Activated naive CD4-positive, alpha-beta T cell treated with anti-CD3 and anti-CD28 coated beads, Interleukin-2, amount 50 U/mL, for 72 hours (primary cell): ENCODE data around the gene DOLPP1. TPM values are rescaled to one million over a fixed set of nuclear protein-coding genes. Genes with fewer than 3 reads are reported as not detected.
A peak's percentile ranks its signal among the peaks of the same experiment; 100 is the strongest.
"Not testable (repeated sequence)": the region's sequence is repeated elsewhere in the genome, so short reads cannot be mapped to it uniquely, and the experiment has no call there.

Source experiments
- ATAC-seq, 2 donors: fragments of 150-1000 bp; cut with Tn5 transposase; 2 replicates each; pipeline ENCODE4 v1.10.0; 2021; ENCODE audit warnings: mild to moderate bottlenecking in 2 of 2, moderate library complexity in 2 of 2
- DNase-seq, 2 donors: peaks; one replicate each; pipeline ENCODE4 v3.0.0; 2021 to 2022; ENCODE audit warnings: low spot score in 2 of 2
- H3K27ac Mint-ChIP-seq, 2 donors: one replicate each; pipeline ENCODE4 v1.8.0; 2022; ENCODE audit warnings: mild to moderate bottlenecking in 2 of 2, mixed read lengths in 2 of 2
- H3K36me3 Mint-ChIP-seq, 2 donors: one replicate each; pipeline ENCODE4 v1.8.0; 2022; ENCODE audit warnings: mixed read lengths in 2 of 2
- H3K9me3 Mint-ChIP-seq, 2 donors: one replicate each; pipeline ENCODE4 v1.8.0; 2022; ENCODE audit warnings: mixed read lengths in 2 of 2
- total RNA-seq, 2 donors: library from RNA; stranded (reverse); gene quantifications; one replicate each; pipeline ENCODE4 v1.2.3, GENCODE V29; 2022

DOLPP1 gene
- total RNA-seq, 2 donors from 2014 or later, result 11.6 to 36.1 TPM

DNA sequence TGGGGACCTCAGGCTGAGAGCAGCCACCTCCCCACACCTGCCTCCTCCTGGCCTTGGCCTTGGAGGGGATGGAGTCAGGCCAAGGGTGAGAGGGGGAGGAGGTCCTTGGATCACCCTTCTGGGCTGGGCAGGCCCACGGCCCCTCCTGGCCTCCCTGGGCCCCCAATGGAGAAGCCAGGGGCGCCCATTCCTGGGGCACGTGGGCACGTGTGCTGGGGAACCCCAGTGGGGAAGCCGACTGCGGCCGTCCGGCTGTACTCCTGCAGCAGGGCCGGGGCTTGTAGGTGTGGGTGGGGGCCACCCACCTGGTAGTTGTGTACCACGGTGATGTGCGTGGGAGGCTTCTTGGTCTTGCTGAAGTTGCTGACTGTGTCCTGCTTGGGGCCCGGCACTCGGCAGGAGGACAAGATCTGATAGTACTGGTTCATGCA is 21.2 kb downstream of the DOLPP1 start:
- DNase-seq, result no peak
- H3K27ac Mint-ChIP-seq, result peak overlapping the region in 1 of 2 donors; percentile 53
- H3K36me3 Mint-ChIP-seq, result no peaks in the 10 kb centered on the region
- ATAC-seq, result no peak
- no peaks in the 10 kb centered on the region for H3K9me3 Mint-ChIP-seq

DNA sequence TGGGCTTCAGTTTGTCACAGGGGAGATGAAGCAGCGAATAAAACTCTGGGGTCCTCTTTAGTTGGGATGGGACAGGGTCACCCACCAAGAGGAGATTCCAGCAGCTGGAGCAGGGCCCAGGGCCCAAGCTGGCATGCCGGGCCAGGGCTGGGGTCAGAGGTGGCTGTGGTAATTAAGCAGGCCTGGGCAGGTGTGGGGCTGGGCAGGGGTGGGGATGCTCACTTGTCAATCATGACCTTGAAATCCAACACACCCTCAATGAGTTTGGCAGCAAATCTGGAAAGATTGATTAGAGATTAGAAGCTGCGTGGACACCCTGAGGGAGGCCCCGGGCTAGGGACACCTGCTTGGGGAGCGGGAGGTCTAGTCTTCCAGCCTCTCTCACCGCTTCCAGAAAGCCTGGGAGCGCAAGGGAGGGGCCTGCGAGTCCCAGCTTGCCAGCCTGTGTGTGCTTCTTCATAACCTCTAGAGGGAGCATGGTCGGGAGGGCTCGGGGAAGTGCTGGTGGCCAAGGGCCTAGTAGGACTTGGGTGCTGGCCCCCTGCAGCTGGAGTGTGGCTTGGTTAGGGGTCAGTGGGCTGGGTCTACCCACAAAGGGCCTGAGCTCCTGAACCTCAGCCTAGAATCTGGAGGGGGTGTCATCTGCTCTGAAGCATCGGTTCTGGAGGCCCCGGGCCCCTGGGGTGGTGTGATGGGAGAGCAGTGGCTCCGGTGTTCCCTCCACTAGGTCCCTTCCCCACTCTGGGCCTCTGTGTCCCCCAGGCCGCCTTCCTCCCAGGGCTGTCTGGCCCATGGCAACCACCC is 22.1 kb downstream of the DOLPP1 start:
- H3K27ac Mint-ChIP-seq, result peak overlapping the region; percentile 53 to 55
- no peaks in the 10 kb centered on the region for H3K9me3 Mint-ChIP-seq
- DNase-seq (no peak), ATAC-seq (peak in 1 of 2 donors; percentile 66)
- H3K36me3 Mint-ChIP-seq, result no peaks in the 10 kb centered on the region

DNA sequence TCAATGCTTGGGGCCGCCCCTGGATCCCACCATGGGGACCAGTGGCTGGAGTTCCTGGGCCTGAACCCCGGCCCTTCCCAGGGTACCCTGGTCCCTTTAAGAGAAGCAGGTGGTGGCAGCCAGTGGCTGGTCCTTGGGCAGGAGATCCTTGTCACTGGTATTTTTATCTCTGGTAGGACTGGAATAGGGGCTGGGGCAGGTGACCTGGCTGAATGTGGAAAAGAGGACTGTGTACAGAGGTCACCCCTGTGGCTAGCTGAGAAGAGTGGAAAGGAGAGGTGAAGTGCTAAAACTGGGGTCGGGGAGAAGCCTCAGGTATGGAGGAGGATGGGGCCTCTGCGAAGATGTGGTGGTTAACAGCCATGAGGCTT is 22.7 kb downstream of the DOLPP1 start:
- H3K27ac Mint-ChIP-seq, result no peak overlapping the region
- no peak for ATAC-seq

DNA sequence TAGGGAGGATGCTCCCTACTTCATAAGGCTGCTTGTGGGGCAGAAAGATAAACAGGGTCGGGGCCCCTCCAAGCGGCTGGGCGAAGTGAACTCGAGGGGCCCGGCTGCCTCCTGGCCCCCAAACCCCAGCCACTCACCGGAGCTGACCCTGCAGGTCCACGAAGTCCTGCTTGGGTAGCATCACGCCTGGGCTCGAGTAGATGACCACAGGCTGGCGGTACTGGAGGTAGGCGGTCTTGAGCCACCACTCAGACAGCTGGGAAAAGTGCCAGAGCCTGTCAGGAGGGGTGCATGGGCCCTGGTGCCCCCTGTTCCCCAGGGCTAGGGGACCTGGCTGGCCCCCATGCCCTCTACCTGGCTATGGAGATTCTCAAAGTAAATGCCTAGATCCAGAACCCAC is 23.1 kb downstream of the DOLPP1 start:
- ATAC-seq, result no peak
- Mint-ChIP-seq H3K9me3 (no peaks in the 10 kb centered on the region), H3K27ac (no peak overlapping the region), H3K36me3 (no peaks in the 10 kb centered on the region)
- no peak for DNase-seq

More for the DNA sequence above, 22.7 kb downstream of the DOLPP1 start:
- no peak for DNase-seq
- Mint-ChIP-seq H3K9me3 (no peaks in the 10 kb centered on the region), H3K36me3 (no peaks in the 10 kb centered on the region)

DNA sequence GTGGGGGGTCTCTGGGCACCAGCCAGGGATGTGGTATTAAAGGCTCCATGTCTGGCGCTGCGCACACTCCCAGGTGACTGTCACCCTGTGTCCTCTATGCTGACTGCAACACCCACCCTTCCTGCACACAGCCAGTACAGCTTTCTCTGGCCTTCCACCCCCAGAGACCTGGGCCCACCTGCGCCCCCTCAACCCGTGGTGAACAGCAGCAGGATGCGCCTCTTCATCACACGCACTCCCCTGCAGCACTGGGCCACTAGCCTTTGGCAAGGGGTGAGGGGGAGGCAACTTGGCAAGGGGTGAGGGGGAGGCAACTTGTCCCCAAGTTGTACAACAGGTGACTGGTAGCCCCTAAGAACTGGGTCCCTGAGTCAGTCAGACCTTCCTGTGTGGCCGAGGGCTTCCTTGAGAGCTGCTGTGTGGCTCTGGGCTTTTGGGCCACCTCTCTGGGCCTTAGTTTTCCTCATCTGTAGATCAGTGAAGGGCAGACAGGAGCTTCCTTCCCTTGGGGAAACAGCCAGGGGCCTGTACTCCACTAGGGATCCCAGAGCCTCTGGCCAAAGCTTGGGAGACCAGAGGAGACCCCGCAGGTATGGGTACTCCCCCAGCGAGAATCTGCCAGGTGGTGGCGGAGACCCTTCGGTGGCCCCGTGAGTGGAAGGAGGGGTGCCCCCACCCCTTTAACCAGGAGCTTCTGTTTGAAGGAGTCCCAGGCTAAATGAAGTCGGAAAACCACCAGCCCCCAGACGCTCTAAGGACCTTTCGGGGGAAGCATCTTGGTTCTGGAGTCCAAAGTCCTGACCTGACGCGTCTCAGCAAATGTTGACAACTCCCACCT is 25.2 kb downstream of the DOLPP1 start:
- DNase-seq (no peak), ATAC-seq (no peak)
- no peaks in the 10 kb centered on the region for H3K36me3 Mint-ChIP-seq
- no peaks in the 10 kb centered on the region for H3K9me3 Mint-ChIP-seq
- no peak overlapping the region for H3K27ac Mint-ChIP-seq

DNA sequence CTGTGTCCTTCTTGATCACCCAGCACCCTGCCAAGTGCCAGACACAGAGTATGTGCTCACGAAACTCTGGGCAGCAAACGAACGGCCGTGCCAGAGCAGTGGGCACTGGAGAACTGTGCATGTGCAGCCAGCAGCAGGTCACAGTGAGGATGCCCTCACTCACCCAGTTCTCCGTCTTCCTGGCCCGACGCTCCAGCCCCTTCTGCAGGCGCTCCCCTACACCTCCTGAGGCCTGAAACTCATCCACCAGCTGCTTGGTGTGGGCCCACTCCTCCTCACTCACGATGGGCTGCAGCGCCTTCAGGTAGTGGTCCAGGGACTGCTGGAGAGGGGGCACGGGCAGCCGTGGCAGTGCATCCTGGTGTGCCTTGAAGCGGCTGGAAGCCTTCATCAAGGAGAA is 26.7 kb downstream of the DOLPP1 start:
- ATAC-seq (no peak), DNase-seq (no peak)
- no peaks in the 10 kb centered on the region for H3K9me3 Mint-ChIP-seq
- H3K27ac Mint-ChIP-seq, result peak overlapping the region in 1 of 2 donors; percentile 77
- H3K36me3 Mint-ChIP-seq, result peaks cover 0 to 9% of the 10 kb centered on the region in 2 donors

DNA sequence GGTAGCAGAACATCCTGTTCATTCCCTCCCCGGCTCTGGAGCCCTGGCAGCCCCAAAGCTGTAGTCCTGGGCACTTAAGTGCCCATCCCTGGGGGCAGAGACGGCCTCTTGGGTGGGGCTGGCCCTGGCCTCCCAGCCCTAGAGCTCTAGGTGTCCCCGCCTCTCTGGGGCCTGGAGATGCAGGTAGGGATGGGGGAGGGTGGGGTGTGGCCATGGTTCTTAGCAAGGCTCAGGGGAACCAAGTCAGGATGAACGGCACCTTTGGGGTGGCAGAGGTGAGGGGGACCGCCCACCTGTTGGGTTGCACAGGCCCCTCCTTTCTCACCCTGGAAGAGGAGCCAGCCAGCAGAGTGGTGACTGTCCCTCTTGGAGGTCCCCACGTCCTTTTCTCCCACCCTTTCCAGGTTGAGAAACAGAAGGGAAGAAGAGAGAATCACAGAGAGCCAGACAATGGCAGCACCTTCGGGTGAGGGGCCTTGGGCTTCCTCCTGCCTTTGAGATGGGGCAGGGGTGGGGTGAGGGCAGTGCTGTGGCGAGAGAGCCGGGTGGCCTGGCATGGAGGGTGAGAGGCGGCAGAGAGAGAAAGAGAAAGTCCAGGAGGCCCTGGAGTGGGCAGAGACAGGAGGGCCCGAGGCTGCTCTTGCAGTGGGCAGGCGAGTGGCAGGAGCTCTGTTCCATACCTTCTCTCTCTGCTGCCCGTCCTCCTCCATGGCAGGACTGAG is 27.3 kb downstream of the DOLPP1 start:
- Mint-ChIP-seq H3K36me3 (peaks cover 0 to 9% of the 10 kb centered on the region in 2 donors), H3K27ac (no peak overlapping the region), H3K9me3 (no peaks in the 10 kb centered on the region)
- DNase-seq (no peak), ATAC-seq (no peak)

DNA sequence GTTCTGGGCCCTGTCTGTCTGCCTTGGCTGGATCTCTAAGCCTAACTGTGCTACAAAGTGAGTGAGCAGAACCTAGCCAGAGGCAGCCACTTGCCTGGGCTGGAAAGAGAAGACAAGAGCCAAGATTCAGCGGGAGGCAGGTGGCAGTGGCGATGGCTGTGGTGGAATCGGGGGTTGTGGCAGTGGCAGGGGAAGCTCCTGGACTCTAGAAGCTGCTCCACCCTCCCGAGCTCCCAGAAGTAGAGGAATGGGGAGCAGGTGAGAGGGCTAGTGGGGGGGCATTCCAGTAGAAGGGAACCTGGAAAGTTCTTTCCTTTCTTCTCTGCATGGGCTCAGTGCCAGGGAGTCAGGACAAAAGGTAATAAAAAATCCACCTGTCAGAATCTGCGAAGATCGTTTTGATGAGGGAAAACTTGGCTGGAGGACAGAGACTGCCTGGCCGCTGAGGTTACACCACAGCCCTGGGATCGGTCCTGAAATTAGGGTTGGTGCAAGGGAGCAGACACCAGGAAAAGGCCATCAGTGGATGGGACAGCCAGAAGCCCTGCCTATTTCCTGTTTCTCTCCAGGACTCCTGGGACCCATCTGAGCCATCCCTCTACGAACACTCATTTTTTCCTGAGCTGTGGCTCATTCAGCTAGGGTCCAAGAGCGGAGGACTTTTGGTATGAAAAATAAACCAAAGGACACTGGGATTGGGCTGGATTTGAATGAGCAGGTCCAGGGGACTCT is 28.1 kb downstream of the DOLPP1 start:
- DNase-seq, result no peak
- H3K9me3 Mint-ChIP-seq, result no peaks in the 10 kb centered on the region
- peak overlapping the region in 1 of 2 donors; percentile 69 for H3K27ac Mint-ChIP-seq
- peaks cover 0 to 9% of the 10 kb centered on the region in 2 donors for H3K36me3 Mint-ChIP-seq
- no peak for ATAC-seq

DNA sequence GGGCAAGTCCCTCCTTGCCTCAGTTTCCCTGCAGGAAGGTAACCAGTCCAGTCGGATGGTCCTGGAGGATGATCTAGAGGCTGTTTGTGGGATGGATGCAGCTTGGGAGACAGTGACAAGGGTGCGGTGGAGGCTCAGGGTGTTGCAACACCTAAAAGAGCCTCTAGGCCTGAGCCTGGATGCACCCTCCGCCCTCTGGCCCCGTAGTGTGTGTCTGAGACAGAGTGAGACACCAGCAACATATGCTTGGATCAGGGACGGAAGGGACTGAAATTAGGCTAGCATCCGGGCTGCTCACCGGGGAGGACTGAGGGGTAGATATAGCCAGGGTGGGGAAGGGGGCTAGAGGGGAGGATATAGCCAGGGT is 28.6 kb downstream of the DOLPP1 start:
- ATAC-seq (no peak), DNase-seq (peak in 1 of 2 donors; percentile 39)
- H3K36me3 Mint-ChIP-seq, result peaks cover 0 to 9% of the 10 kb centered on the region in 2 donors
- H3K9me3 Mint-ChIP-seq, result no peaks in the 10 kb centered on the region
- H3K27ac Mint-ChIP-seq, result peak overlapping the region in 1 of 2 donors; percentile 69

DNA sequence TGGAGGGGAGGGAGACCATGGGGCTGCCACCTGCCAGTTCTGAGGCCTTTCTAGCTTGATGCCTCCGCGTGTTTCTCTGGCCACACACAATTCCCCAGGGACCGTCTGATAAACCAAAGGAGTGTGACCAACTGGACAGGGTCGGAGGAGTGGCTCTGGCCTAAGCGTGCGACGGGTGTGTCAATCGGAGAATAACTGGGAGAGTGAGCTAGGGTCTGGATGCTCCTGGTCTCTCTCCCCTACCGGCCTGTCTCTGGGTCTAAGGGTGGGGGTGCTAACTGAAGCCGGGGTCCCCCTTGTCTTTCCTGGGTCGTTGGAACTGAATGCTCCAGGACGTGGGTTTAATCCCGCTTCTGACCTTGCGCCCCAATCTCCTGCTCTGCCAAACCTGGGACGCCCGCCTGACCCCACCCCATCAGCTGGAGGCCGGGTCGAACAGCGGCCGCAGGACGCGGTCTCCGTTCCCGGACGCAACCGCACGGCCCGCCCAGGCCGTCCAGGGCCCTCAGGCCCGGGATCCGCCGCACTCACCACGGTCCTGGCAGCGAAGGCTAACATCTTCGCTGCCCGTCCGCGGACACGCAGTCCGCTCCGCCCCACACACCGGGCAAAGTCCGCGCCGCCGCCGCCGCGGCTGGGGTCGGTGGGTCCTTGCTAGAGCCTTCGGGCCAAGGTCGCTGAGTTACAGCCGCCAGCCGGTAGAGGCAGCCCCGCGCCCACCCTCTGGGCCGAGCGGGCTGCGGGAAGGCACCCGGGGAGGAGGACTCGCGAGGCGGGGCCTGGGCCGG is 29.2 kb downstream of the DOLPP1 start:
- peaks cover 0 to 9% of the 10 kb centered on the region in 2 donors for H3K36me3 Mint-ChIP-seq
- DNase-seq (no peak), ATAC-seq (no peak)
- H3K27ac Mint-ChIP-seq, result peak overlapping the region in 1 of 2 donors; percentile 94
- H3K9me3 Mint-ChIP-seq, result no peaks in the 10 kb centered on the region

DNA sequence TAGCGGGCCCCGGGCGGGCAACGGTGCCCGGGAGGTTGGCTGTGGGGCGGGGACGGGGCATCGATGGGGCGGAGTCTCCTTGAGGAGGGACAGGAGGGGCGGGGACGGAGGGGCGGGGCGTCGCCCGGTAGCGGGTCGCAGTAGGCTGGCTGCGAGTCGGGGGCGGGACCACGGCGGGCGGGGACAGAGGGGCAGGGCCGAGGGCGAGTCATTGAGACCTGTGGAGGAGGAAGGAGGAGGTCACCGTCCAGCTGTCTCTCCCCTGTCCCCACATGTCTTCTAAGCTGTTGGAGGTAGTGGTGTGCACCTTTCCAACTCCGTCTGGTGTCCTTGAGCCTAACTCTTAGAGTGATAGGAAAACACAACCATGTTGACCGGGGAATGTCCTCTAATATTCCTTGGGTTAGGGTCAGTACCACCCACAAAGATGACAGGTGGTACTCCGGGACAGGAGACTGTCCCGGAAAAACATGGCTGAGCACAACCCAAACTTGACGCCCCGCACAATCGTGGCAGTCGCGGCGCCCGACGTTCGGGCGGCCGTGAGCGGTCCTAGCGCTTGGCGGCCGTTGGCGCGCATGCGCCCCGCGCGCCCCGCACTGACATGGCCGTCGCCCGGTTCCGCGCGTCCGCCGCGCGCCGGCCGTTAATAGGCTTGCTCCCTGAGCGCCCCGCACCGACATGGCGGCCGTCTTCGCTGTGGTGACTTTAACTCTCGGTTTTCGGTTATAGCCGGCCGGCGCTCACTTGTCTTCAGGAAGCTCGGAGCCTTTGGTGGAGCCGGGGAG is 30.0 kb downstream of the DOLPP1 start, which contains the start of the genes CRAT and PTPA:
CRAT (minus strand) TSS at position 54 of the 788 bp plus-strand sequence. CDS start 284 bp downstream, outside the sequence.
PTPA (plus strand) TSS at position 676 of the 788 bp plus-strand sequence. CDS start 186 bp downstream, outside the sequence.
- Mint-ChIP-seq H3K36me3 (peaks cover 0 to 9% of the 10 kb centered on the region in 2 donors), H3K9me3 (no peaks in the 10 kb centered on the region), H3K27ac (peak within 1 kb of the TSS; percentile 94 to 97)
- ATAC-seq (peak; percentile 90 to 93), DNase-seq (peak; percentile 94 to 95)

DNA sequence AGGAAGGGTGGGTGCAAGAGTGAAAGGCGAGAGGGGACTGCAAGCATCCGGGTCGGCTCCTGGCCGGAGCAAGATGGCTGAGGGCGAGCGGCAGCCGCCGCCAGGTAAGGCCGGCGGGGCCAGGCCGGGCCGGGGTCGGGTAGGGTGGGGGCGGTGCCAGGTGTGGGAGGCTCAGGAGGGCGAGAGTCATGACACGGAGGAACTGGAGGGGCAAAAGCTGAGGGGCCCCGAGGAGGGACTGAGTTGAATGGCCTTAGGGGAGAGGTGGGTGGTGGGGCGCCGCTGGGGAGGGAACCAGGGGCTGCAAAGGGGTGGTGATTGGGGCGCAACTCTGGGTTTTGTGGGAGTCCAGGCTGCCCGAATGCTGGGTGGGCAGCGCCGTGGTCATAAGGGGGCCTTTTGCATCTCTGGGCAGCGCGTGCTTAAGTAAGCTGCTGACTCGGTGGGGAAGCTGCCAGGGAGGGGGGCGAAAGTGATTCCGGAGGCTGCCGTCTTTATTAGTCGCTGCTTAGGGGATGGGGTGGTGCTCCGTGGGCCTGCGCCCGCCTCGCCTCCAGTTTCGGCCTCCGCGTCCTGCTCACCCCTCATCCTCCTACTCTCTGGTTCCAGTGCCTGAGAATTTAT is 30.7 kb downstream of the DOLPP1 start:
- Mint-ChIP-seq H3K36me3 (peaks cover 0 to 9% of the 10 kb centered on the region in 2 donors), H3K27ac (peak overlapping the region; percentile 90 to 94), H3K9me3 (no peaks in the 10 kb centered on the region)
- DNase-seq, result peak in 1 of 2 donors; percentile 38
- no peak for ATAC-seq

DNA sequence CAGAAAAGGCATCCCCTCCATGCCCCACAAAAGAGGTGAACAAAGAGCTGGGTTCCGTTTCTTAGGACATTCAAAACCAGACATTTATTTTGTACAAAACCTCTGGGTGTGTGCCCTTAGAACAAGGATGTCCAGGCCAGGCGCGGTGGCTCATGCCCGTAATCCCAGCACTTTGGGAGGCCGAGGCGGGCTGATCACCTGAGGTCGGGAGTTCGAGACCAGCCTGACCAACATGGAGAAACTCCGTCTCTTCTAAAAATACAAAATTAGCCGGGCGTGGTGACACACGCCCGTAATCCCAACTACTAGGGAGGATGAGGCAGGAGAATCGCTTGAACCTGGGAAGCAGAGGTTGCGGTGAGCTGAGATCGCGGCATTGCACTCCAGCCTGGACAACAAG is 31.6 kb downstream of the DOLPP1 start:
- not testable (repeated sequence) for H3K9me3 Mint-ChIP-seq, H3K36me3 Mint-ChIP-seq, ATAC-seq, DNase-seq
- peak overlapping the region in 1 of 2 donors; percentile 94 for H3K27ac Mint-ChIP-seq

DNA sequence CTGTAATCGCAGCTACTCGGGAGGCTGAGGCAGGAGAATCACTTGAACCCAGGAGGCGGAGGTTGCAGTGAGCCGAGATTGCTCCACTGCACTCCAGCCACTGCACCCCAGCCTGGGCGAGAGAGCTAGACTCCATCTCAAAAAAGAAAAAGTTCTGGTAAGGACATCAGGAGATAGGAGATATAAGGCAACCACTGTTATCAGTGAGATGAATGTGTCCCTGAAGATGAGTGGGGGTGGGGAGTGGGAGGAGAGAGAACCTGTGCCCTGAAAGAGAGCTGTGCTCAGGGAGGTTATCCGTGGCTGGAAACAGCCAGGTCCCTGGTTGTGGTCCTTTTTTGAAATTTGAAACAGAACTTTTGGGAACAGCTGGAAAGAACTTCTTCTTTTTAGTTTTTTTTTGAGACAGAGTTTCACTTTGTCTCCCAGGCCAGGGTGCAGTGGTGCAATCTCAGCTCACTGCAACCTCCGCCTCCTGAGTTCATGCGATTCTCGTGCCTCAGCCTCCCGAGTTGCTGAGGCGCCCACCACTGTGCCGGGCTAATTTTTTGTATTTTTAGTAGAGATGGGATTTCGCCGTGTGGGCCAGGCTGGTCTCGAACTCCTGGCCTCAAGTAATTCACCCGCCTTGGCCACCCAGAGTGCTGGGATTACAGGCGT is 32.9 kb downstream of the DOLPP1 start:
- Mint-ChIP-seq H3K9me3 (no peaks in the 10 kb centered on the region), H3K36me3 (peaks cover 0 to 9% of the 10 kb centered on the region in 2 donors), H3K27ac (no peak overlapping the region)
- DNase-seq, result no peak
- ATAC-seq, result no peak
